Liver (tissue), 9 donors: ENCODE measurements around the gene GPRIN3. TPM values are rescaled to one million over a fixed set of nuclear protein-coding genes. Genes with fewer than 3 reads are reported as not detected.

Experiments used
- DNase-seq: peaks from one replicate; pipeline ENCODE4 v3.0.0-alpha.2; 2017; ENCODE audit warnings: low spot score
- H3K27ac ChIP-seq, 2 donors: one replicate each; pipeline ENCODE4 v1.7.0; 2013; ENCODE audit warnings: inconsistent platforms in 2 of 2, low read length in 2 of 2, control low read depth in 1 of 2, low read depth in 1 of 2, mild to moderate bottlenecking in 1 of 2
- H3K27me3 ChIP-seq, 4 donors: one replicate each; pipeline versions ENCODE4 v1.6.1 to v1.7.0; 2013; ENCODE audit warnings: low read length in 3 of 4, inconsistent platforms in 1 of 4, mild to moderate bottlenecking in 1 of 4, moderate library complexity in 1 of 4; ENCODE audit not compliant: control insufficient read depth in 4 of 4, insufficient read depth in 4 of 4
- H3K36me3 ChIP-seq, 4 donors: one replicate each; pipeline versions ENCODE4 v1.6.1 to v1.7.0; 2013; ENCODE audit warnings: low read length in 3 of 4, mild to moderate bottlenecking in 3 of 4, low read depth in 1 of 4, moderate library complexity in 1 of 4; ENCODE audit not compliant: control insufficient read depth in 4 of 4, insufficient read depth in 3 of 4
- H3K4me1 ChIP-seq, 4 donors: one replicate each; pipeline versions ENCODE4 v1.6.1 to v1.7.0; 2013; ENCODE audit warnings: low read length in 3 of 4, mild to moderate bottlenecking in 3 of 4, moderate library complexity in 1 of 4; ENCODE audit not compliant: control insufficient read depth in 4 of 4, insufficient read depth in 4 of 4
- H3K4me3 ChIP-seq, 3 donors: one replicate each; pipeline versions ENCODE4 v1.6.1 to v1.7.0; 2013; ENCODE audit warnings: low read length in 3 of 3, control low read depth in 1 of 3, low read depth in 1 of 3, mild to moderate bottlenecking in 1 of 3
- H3K9ac ChIP-seq, 2 donors: one replicate each; pipeline ENCODE4 v1.7.0; 2013; ENCODE audit warnings: low read length in 2 of 2, mild to moderate bottlenecking in 2 of 2, moderate library complexity in 2 of 2, control low read depth in 1 of 2, low read depth in 1 of 2
- H3K9me3 ChIP-seq, 4 donors: one replicate each; pipeline versions ENCODE4 v1.6.1 to v1.7.0; 2013; ENCODE audit warnings: low read length in 3 of 4; ENCODE audit not compliant: control insufficient read depth in 4 of 4
- ATF3 ChIP-seq: IDR thresholded peaks from 2 replicates; pipeline ENCODE4 v1.6.1; 2016; ENCODE audit warnings: antibody characterized with exemption
- EGR1 ChIP-seq, 2 donors: IDR thresholded peaks; 2 replicates each; pipeline ENCODE4 v1.6.1; 2016 to 2018; ENCODE audit warnings: antibody characterized with exemption in 2 of 2, low read depth in 2 of 2
- FOXA1 ChIP-seq: IDR thresholded peaks from 2 replicates; pipeline ENCODE4 v1.6.1; 2016; ENCODE audit warnings: antibody characterized with exemption
- FOXA2 ChIP-seq: IDR thresholded peaks from 2 replicates; pipeline ENCODE4 v1.6.1; 2016; ENCODE audit warnings: antibody characterized with exemption
- GABPA ChIP-seq, 2 donors: IDR thresholded peaks in 1 of 2; conservative IDR thresholded peaks in 1 of 2; 2 replicates each; pipeline ENCODE4 v1.6.1; 2016; ENCODE audit warnings: antibody characterized with exemption in 2 of 2, mild to moderate bottlenecking in 1 of 2, moderate library complexity in 1 of 2
- HNF4A ChIP-seq, 2 donors: conservative IDR thresholded peaks; 2 replicates each; pipeline ENCODE4 v1.6.1; 2016; ENCODE audit warnings: antibody characterized with exemption in 2 of 2, mild to moderate bottlenecking in 2 of 2
- HNF4G ChIP-seq: IDR thresholded peaks from 2 replicates; pipeline ENCODE4 v1.6.1; 2016; ENCODE audit warnings: antibody characterized with exemption
- JUND ChIP-seq, 2 donors: IDR thresholded peaks; 2 replicates each; pipeline ENCODE4 v1.6.1; 2016; ENCODE audit warnings: antibody characterized with exemption in 2 of 2
- MAX ChIP-seq: IDR thresholded peaks from 2 replicates; pipeline ENCODE4 v1.6.1; 2016; ENCODE audit warnings: antibody characterized with exemption
- RAD21 ChIP-seq, 2 donors: IDR thresholded peaks; 2 replicates each; pipeline ENCODE4 v1.6.1; 2016; ENCODE audit warnings: antibody characterized with exemption in 2 of 2, mild to moderate bottlenecking in 2 of 2
- RXRA ChIP-seq, 2 donors: IDR thresholded peaks; 2 replicates each; pipeline ENCODE4 v1.6.1; 2017 to 2018; ENCODE audit warnings: antibody characterized with exemption in 2 of 2, mild to moderate bottlenecking in 1 of 2
- SP1 ChIP-seq: IDR thresholded peaks from 2 replicates; pipeline ENCODE4 v1.6.1; 2018; ENCODE audit warnings: antibody characterized with exemption, mild to moderate bottlenecking
- YY1 ChIP-seq: IDR thresholded peaks from 2 replicates; pipeline ENCODE4 v1.6.1; 2016; ENCODE audit warnings: antibody characterized with exemption, mild to moderate bottlenecking
- WGBS: extraction: QIAGEN DNeasy Blood & Tissue Kit; methylation state at CpG from one replicate; pipeline ENCODE4 v1.1.7; 2013; 5-methylcytosine and 5-hydroxymethylcytosine counted together
- polyA plus RNA-seq, 2 donors: library from polyadenylated mRNA; stranded (reverse) in 1 of 2; unstranded in 1 of 2; fragments of 200-250 nt in 1 of 2; fragments of >200 nt in 1 of 2; fragmentation: Nextera tagmentation in 1 of 2; extraction: Ambion mirVana in 1 of 2; gene quantifications; one replicate each; pipeline versions ENCODE4 v1.2.1 to v1.2.3, GENCODE V29; 2013 to 2015
- total RNA-seq, 2 donors: library from RNA; depleted of rRNA; stranded (reverse); fragments of >200 nt; gene quantifications; one replicate each; pipeline ENCODE4 v1.2.3, GENCODE V29; 2014
- TF ChIP-seq, protein P1 (sequence below): IDR thresholded peaks from 2 replicates; pipeline ENCODE4 v1.6.1; 2016; ENCODE audit warnings: antibody characterized with exemption, mild to moderate bottlenecking
- donor health status: healthy.
- donor health status: healthy.
- donor health status: healthy.
- donor health status: healthy.
- donor health status: healthy.

GPRIN3 gene
- total and polyA plus RNA-seq, 4 donors, result 0.25 to 1.5 (median 0.95) TPM

GRCh38 chr4:89253935-89254334, 53.7 kb downstream of the GPRIN3 start:
- no peak overlapping the region for H3K9ac ChIP-seq
- no peaks in the 10 kb centered on the region for H3K27me3 ChIP-seq
- H3K27ac ChIP-seq, result no peak overlapping the region
- H3K9me3 ChIP-seq, result no peaks in the 10 kb centered on the region
- H3K36me3 ChIP-seq, result no peaks in the 10 kb centered on the region
- H3K4me1 ChIP-seq, result no peaks in the 10 kb centered on the region
- H3K4me3 ChIP-seq, result no peak overlapping the region
- no peak for DNase-seq
- TF ChIP-seq FOXA1 (no peak), RAD21 (IDR thresholded peaks at IDR 0.05) (no peak), EGR1 (IDR thresholded peaks at IDR 0.05; ENCODE audit: low read depth in 2 of 2) (no peak), RXRA (IDR thresholded peaks at IDR 0.05) (no peak), ATF3 (no peak), MAX (no peak), HNF4G (no peak), FOXA2 (no peak)
- TF ChIP-seq, protein P1, sequence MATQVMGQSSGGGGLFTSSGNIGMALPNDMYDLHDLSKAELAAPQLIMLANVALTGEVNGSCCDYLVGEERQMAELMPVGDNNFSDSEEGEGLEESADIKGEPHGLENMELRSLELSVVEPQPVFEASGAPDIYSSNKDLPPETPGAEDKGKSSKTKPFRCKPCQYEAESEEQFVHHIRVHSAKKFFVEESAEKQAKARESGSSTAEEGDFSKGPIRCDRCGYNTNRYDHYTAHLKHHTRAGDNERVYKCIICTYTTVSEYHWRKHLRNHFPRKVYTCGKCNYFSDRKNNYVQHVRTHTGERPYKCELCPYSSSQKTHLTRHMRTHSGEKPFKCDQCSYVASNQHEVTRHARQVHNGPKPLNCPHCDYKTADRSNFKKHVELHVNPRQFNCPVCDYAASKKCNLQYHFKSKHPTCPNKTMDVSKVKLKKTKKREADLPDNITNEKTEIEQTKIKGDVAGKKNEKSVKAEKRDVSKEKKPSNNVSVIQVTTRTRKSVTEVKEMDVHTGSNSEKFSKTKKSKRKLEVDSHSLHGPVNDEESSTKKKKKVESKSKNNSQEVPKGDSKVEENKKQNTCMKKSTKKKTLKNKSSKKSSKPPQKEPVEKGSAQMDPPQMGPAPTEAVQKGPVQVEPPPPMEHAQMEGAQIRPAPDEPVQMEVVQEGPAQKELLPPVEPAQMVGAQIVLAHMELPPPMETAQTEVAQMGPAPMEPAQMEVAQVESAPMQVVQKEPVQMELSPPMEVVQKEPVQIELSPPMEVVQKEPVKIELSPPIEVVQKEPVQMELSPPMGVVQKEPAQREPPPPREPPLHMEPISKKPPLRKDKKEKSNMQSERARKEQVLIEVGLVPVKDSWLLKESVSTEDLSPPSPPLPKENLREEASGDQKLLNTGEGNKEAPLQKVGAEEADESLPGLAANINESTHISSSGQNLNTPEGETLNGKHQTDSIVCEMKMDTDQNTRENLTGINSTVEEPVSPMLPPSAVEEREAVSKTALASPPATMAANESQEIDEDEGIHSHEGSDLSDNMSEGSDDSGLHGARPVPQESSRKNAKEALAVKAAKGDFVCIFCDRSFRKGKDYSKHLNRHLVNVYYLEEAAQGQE, result no peak
- WGBS, result 80% methylated on average over 1 of the region's 1 CpG

GRCh38 chr4:89253311-89253710, 54.3 kb downstream of the GPRIN3 start:
- Histone ChIP-seq H3K4me3 (no peak overlapping the region), H3K27me3 (no peaks in the 10 kb centered on the region), H3K9ac (no peak overlapping the region), H3K27ac (no peak overlapping the region), H3K4me1 (no peaks in the 10 kb centered on the region), H3K36me3 (no peaks in the 10 kb centered on the region), H3K9me3 (no peaks in the 10 kb centered on the region)
- DNase-seq, result no peak
- TF ChIP-seq HNF4A (conservative IDR thresholded peaks at IDR 0.05), result no peak
- TF ChIP-seq JUND (IDR thresholded peaks at IDR 0.05), result no peak
- no peak for TF ChIP-seq ATF3
- TF ChIP-seq MAX, result no peak
- WGBS, result 81% methylated on average over 4 of the region's 4 CpGs

DNA sequence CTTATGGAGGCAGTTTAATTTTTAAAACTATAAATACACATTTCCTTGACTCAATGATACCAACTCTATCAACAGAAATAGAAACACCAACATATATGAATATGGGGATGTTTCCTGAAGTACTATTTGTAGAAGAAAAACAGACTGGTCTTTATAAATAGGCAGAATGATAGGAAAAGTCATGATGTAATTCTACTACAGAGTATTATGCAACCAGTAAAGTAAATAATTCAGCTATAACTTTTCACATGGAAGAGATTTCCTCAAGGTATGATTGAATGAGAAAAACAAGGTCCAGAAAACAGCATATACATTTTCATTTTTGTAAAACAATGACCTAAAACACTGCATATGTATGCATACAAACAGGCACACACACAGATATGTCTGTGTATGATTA, 56.2 kb downstream of the GPRIN3 start:
- Histone ChIP-seq H3K36me3 (no peaks in the 10 kb centered on the region), H3K9me3 (no peaks in the 10 kb centered on the region), H3K4me1 (no peaks in the 10 kb centered on the region), H3K9ac (no peak overlapping the region), H3K4me3 (no peak overlapping the region), H3K27me3 (no peaks in the 10 kb centered on the region), H3K27ac (no peak overlapping the region)
- no peak for DNase-seq
- TF ChIP-seq EGR1 (IDR thresholded peaks at IDR 0.05; ENCODE audit: low read depth in 2 of 2), result no peak
- no peak for TF ChIP-seq HNF4A (conservative IDR thresholded peaks at IDR 0.05)
- no peak for TF ChIP-seq SP1
- TF ChIP-seq GABPA (IDR thresholded peaks at IDR 0.05 in 1 of 2, conservative IDR thresholded peaks at IDR 0.05 in 1 of 2), result no peak
- TF ChIP-seq YY1, result no peak
- no peak for TF ChIP-seq FOXA2
- TF ChIP-seq ATF3, result peak; percentile 22
- no peak for TF ChIP-seq FOXA1
